HG03460 (cell line): ENCODE results near the gene RORC.

Experiments used
- ATAC-seq: cut with Tn5 transposase; IDR thresholded peaks from one replicate; pipeline ENCODE4 v1.9.1; 2021; ENCODE audit not compliant: unreplicated experiment

RORC gene

DNA sequence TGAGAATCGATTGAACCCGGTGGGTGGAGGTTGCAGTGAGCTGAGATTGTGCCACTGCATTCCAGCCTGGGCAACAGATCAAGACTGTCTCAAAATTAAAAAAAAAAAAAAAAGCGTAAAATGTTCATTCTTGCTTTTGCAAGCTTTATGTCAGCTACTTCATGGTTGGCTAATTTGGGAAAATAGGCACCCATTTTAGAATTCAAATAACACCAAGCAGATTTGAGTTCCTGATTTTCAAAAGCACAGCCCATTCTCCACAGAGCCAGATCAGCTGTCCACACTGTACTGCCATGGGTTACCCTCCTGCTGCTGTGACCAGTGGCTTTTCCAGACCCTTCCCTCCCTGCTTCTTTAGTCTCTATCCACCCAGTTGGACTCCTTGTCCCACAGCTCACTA is 17.5 kb upstream of the RORC start:
- no peak for ATAC-seq

DNA sequence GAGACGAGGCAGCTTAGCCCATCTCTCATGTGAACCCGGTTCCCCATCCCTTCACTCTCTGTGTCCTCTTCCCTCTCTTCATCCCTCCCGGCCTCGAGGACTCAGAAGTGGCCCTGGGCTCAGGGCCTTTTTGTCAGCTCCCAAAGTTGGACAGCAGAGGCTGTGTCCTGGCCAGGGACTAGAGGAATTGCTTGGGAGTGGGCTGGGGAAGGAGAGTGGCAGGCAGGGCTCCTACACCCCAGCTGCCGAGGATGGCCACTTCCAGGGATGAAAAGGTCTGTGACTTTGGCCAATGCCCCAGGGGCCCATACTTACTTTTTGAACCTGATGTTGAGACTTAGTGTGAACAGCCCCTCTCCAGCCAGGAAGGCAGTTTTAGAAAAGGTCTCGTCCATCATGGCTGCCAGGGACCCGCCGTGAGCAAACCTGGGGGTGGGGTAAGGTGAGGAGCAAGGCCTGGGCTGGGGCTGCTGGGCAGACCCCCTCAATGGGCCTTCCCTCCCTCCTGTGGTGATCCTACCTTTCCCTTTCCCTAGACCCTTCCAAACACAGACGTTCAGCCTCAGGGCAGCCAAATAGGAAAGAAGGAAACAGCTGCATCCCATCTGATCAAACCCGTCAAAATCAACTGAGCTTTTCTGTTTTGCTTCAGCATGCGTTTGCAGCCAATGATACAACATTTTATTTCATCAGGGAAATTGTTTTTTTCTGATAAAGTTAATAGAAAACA is 16.4 kb upstream of the RORC start:
- ATAC-seq: no peak

DNA sequence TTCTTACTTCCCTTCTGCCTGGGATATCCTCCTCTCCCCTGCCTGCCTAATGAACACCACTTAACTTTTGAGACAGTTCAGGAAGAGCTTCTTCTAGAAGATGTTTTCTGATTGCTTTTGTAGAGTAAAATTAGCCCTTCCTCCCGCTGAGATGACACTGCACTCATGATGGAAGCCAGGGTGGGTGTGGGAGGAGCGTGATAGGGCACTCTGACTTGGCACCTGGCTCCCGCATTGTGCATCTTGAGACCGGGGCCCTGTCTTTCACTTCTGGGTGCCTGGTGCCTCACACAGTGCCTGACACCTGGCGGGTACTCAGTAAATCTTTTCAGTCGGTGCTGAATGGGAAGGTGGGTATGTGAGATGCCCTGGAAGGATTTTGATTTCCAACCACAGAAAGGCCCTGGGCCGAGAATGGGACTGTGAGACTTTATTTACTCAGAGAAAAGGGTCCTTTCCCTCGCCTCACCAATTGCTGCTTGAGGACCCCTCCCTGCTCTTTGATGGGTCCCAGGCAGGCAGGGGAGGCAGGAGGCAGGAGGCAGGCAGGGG is 15.2 kb upstream of the RORC start:
- no peak for ATAC-seq

DNA sequence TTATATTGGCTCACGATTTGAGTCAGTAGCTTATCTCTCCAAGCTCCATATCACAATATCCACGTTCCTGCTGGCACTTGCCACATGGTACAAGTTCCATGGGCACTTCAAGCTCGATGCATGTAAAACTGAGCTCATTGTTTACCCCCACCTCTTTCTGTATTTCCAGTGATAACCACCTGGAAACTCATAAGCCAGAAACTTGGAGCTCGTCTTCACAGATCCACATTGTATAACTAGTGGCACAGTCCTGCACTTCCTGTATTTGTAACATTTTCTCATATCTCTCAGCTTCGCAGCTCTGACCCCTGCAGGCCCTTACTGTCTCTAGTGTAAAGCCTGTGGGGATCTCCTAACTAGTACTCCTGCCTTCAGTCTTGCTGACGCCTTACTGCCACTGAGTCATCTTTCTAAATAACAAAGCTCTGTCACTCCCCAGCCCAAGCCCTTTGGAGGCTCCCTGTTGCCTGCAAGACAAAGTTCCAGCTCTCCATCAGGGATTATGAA is 14.5 kb upstream of the RORC start:
- ATAC-seq: no peak

DNA sequence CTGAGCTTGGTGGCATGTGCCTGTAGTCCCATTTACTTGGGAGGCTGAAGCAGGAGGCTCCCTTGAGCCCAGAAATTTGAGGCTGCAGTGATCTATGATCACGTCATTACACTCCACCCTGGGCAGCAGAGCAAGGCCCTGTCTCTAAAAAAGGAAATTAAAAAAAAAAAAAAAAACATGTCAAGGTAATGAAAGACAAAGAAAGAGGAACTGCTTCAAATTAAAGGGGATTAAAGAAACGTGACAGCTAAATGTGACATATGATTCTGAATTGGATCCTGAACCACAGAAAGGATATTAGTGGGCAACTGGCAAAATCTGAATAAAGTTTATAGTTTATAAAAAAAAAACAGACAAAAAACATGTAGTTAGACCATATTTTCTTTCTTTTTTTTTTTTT is 11.8 kb upstream of the RORC start:
- ATAC-seq: no peak

DNA sequence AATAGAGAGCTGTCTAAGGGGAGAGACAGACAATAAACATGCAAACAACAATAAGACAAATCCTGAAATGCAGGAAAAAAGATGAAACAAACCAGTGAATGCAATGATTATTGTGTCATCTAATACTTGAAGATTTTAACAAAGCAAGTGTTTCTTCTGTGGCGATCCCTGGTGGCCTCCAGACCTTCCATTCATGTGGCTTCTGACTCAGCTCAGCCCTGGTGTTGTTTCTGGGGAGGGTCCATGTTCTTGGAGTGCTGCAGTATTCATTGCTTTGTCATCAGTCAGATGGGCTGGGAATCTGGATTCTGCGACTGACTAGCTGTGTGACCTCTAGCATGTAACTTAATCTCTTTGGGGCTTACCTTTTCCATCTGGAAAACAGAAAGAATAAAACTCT is 9.5 kb upstream of the RORC start:
- ATAC-seq: no peak

GRCh38 chr1:151840421-151840820 is 8.8 kb upstream of the RORC start:
- no peak for ATAC-seq

DNA sequence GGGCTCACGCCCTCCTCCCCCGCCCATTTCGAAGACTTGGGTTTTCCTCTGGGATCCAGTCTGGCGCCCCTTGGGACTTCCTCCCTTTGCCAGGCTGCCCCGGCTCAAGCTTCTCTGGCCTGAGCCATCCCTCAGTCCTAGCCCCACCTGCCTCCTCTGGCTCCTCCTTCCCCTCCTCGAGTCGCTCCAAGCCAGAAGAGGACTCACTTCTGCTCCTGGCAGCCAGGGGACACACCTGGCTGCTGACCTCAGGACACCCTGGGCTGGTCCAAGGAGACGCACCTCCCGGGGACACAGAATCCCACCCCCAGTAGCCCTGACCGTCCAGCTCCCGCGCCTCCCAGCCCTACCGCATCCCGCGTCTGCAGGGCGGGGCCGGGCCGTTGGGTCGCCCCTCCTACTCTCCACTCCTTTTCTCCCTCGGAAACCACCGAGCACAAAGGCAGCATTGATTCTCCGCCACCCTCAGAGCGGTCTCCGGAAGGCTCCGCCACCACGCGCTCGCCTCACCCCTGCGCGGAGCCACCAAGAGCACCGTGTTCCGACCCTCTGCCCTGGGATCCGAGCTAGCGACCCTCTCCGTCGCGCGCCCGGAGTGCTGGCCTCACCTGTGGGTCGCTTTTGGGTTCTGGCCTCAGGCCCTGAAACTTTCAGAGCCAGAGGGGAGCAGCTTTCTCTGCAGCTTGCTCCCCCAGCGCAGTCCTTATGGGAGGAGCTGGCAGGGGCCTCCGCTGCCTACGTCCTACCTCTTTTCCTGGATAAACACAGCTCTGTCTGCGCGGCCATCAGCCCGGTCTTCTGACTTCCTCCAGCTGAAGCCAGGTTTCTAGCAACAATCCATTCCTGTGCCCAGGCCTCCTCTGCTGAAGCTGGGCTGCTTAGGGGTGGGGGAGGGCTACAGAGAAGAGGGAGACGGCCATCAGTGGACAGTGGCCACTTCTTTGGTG is 8.1 kb upstream of the RORC start, which contains the start of gene C2CD4D:
Gene C2CD4D (minus strand): TSS at position 364 of the 947 bp plus-strand sequence. CDS start 831 bp downstream, outside the sequence.
- ATAC-seq: peak; percentile 48

DNA sequence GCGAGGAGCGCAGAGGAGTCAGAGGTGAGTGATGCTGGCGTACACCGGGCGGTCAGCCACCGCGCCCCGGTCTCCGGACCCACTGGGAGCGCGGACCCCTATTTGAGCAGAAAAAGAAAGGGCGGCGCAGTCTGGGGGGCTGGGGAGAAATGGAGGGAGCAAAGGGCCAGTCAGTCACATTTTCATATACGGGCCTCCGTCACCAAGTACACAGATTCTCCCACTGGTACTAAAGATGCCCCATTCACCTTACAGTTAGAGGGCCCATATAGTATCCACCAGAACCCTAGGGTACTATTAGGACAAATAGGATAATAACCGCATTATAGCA is 7.4 kb upstream of the RORC start:
- no peak for ATAC-seq

DNA sequence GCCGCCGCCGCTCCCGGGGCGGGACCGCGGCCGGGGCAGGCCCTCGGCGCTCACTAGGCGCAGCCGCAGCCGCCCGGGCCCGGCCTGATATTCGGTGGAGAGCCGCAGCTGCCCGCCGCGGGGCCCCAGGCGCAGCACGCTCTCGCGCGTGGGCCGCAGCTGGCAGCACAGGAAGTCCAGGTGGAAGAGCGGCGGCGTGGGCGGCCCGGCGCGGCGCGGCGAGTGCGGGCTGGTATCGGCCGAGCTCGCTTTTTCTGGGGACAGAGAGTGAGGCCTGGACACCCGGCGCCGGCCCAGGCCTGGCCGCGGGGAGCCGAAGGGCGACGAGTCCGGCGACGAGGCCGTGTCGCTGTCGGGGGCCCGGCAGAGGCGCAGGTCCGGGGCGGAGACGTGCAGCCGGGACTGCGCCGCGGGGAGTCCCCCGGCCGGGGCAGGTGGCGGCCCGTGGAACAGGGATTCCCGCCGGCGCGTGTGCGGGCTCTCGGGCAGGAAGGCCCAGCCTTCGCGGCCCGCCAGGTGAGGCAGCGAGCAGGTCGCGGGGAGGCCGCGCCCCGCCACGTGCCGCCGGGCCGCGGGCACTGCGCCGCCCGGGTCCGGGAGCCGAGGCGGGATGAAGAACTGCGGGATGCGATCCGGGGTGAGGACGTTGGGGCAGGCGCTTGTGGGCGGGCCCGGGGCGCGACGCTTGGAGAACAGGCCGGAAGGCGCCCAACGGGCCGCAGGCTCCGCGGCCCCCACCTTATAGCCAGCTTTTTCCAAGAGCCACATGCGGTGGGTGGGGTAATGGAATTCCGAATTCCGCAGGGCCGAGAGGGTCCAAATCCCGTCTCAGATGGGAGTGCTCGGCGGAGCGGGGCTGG is 6.8 kb upstream of the RORC start:
- no peak for ATAC-seq

GRCh38 chr1:151837884-151838221 is 6.3 kb upstream of the RORC start:
- no peak for ATAC-seq

- ATAC-seq: no peak
Measured at GRCh38 chr1:151837197-151837596, 5.6 kb upstream of the RORC start.

GRCh38 chr1:151835596-151835995 is 4.0 kb upstream of the RORC start:
- no peak for ATAC-seq

- ATAC-seq: no peak
Measured at GRCh38 chr1:151834239-151834638, 2.6 kb upstream of the RORC start.

- ATAC-seq: no peak
Measured at GRCh38 chr1:151833172-151833900, 1.7 kb upstream of the RORC start.

DNA sequence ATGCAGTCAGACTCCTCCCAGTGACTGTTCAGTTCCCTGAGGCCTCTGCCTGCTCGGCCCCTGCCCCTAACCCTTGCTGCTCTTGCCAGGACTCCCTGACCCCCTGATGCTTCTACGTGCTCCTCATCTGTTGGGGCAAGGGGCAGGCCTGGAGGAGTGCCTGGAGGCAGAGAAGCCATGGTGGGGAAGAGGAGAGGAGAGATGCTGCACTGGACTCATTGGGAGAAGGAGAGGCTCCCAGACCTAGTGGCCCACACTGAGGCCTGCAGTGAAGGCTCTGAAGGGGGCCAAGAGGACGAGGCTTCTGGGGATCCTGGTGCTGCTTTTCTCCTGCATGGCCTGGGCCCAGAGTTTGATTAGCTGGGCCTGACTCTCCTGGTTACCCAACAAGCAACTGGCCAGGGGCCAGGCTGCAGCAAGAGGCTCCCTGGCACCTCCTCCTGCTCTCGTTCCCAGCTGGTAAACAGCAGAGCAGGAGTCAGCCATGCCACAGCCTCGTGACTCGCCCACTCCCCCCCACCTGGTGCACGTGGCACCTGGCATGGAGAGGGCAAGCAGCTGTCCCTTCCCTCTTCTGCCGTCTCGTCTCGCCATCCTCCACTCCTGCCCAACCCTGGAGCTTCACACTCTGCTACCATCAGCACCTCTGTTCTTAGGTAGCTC is 847 bp upstream of the RORC start:
- no peak for ATAC-seq

GRCh38 chr1:151831256-151831591 is 378 bp downstream of the RORC start:
- no peak for ATAC-seq

GRCh38 chr1:151830055-151830454 is 1.5 kb downstream of the RORC start:
- no peak for ATAC-seq

- ATAC-seq: no peak
Measured at GRCh38 chr1:151829352-151830046, 2.1 kb downstream of the RORC start.
